ENCODE measurements around the gene PPP1R7. TPM values are rescaled to one million over a fixed set of nuclear protein-coding genes. Genes with fewer than 3 reads are reported as not detected.

Gene PPP1R7
- total and polyA plus RNA-seq, 7 donors = 44.0 to 108 (median 72.5) TPM

DNA sequence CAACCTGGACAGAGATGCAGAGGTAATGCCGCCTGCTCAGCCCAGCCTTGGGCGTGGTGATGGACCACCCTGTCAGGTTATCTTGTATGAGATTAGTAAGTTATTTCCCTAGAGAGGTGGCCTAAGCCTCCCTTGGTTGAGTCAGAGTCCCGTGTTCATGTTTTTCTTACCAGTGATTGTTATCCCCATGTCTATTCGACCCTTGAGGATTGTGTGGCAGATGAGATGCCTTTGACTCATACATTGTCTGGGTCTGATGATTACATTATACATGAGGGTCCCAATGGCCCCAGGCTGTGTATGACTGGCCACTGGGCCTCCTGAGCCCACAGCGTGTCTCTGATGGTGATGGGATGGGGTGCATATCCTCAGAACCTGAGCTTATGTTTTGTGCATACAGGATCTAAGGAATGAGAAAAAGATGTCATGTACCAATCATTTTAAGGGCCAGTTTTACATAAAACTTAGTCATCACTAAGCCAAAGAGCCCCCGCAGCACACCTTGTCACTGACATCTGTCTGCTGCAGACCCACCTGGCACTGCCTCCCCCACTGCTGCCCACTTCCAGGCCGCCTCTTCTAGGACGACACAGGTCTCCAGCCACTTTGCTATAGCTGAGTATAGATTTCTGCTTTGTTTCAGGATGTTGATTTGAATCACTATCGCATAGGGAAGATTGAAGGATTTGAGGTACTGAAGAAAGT is 7.7 kb downstream of the PPP1R7 start:
- WGBS, 3 donors = 91 to 95% (median 94%) methylated on average over 9 of the region's 9 CpGs
- no peak overlapping the region for H3K27ac ChIP-seq
- TF ChIP-seq, protein P1, sequence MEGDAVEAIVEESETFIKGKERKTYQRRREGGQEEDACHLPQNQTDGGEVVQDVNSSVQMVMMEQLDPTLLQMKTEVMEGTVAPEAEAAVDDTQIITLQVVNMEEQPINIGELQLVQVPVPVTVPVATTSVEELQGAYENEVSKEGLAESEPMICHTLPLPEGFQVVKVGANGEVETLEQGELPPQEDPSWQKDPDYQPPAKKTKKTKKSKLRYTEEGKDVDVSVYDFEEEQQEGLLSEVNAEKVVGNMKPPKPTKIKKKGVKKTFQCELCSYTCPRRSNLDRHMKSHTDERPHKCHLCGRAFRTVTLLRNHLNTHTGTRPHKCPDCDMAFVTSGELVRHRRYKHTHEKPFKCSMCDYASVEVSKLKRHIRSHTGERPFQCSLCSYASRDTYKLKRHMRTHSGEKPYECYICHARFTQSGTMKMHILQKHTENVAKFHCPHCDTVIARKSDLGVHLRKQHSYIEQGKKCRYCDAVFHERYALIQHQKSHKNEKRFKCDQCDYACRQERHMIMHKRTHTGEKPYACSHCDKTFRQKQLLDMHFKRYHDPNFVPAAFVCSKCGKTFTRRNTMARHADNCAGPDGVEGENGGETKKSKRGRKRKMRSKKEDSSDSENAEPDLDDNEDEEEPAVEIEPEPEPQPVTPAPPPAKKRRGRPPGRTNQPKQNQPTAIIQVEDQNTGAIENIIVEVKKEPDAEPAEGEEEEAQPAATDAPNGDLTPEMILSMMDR (IDR thresholded peaks at IDR 0.05) = no peak
- peaks cover 10% of the 10 kb centered on the region for H3K4me1 ChIP-seq
- DNase-seq (no peak), ATAC-seq (no peak)
- intact Hi-C loops (cut with DNase I) = no loop called here
- no peak overlapping the region for H3K4me3 ChIP-seq
- no peaks in the 10 kb centered on the region for H3K27me3 ChIP-seq (ENCODE audit: insufficient read depth in 3 of 3, low read length in 2 of 3)
- no peaks in the 10 kb centered on the region for H3K9me3 ChIP-seq
- peaks cover 4 to 63% of the 10 kb centered on the region in 2 donors for H3K36me3 ChIP-seq (ENCODE audit: insufficient read depth in 1 of 2, low read depth in 1 of 2)

DNA sequence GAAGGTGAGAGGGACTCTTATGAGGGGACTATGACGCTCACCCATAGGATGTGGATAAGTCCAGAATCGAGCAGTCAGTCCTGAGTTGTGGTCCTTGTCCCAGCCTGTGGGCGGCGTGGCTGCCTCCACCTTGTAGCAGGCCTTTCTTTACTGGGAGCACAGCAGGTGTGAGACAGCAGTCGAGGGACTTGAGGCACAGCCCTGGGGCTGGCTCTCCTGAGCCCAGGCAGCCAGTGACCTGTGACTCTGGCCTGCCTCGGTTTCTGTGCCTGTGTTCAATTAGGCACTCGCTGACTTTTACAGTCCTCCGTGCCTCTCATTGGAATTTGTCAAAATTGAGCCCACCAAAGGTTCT is 8.3 kb downstream of the PPP1R7 start:
- no peaks in the 10 kb centered on the region for H3K9me3 ChIP-seq
- no peak for ATAC-seq
- no peak for DNase-seq
- no peak overlapping the region for H3K4me3 ChIP-seq
- H3K27ac ChIP-seq = no peak overlapping the region
- no peaks in the 10 kb centered on the region for H3K27me3 ChIP-seq (ENCODE audit: insufficient read depth in 3 of 3, low read length in 2 of 3)
- peaks cover 4 to 66% of the 10 kb centered on the region in 2 donors for H3K36me3 ChIP-seq (ENCODE audit: insufficient read depth in 1 of 2, low read depth in 1 of 2)
- WGBS, 3 donors = 83 to 87% (median 86%) methylated on average over 8 of the region's 8 CpGs
- intact Hi-C loops (cut with DNase I) = no loop called here
- TF ChIP-seq, protein P1 (IDR thresholded peaks at IDR 0.05) = no peak
- H3K4me1 ChIP-seq = peaks cover 15% of the 10 kb centered on the region

DNA sequence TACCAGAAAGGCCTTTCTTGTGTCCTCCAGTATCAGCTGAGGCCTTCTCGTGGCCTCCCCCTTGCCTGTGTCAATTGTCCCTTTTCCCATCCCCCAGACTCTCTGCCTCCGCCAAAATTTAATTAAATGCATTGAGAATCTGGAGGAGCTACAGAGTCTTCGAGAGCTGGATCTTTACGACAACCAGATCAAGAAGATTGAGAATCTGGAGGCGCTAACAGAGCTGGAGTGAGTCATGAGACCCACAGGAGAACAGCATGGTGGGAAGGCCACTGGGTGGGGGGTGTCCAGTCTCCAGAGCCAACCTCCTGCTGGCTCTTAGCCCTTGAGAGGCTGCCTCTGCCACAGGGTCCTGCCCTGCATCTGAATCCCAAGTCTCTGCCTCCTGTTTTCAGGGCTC is 8.8 kb downstream of the PPP1R7 start:
- TF ChIP-seq, protein P1 (IDR thresholded peaks at IDR 0.05) = no peak
- intact Hi-C loops (cut with DNase I) = no loop called here
- WGBS, 3 donors = 96 to 98% (median 97%) methylated on average over 5 of the region's 5 CpGs

DNA sequence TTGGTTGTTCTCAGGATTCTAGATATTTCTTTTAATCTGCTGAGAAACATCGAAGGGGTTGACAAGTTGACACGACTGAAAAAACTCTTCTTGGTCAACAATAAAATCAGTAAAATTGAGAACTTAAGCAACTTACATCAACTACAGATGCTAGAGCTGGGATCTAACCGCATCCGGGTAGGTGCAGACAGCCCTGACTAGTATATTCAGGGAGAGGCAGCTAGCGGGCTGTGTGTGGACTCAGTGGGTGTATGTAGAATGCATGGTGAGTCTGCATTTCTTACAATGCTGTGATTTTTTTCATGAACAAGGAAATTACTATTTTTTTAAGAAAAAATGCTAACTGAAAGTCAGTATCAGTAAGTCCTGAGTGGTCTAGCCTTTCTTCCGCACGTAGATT is 10.1 kb downstream of the PPP1R7 start:
- H3K4me1 ChIP-seq = peaks cover 16% of the 10 kb centered on the region
- 93 to 96% (median 95%) methylated on average over 7 of the region's 7 CpGs for WGBS, 3 donors
- DNase-seq (no peak), ATAC-seq (no peak)
- peaks cover 4 to 68% of the 10 kb centered on the region in 2 donors for H3K36me3 ChIP-seq (ENCODE audit: insufficient read depth in 1 of 2, low read depth in 1 of 2)
- intact Hi-C loops (cut with DNase I) = no loop called here
- H3K27ac ChIP-seq = no peak overlapping the region
- no peak overlapping the region for H3K4me3 ChIP-seq
- TF ChIP-seq, protein P1 (IDR thresholded peaks at IDR 0.05) = no peak
- H3K27me3 ChIP-seq (ENCODE audit: insufficient read depth in 3 of 3, low read length in 2 of 3) = no peaks in the 10 kb centered on the region
- H3K9me3 ChIP-seq = no peaks in the 10 kb centered on the region

More for the DNA sequence above, 8.8 kb downstream of the PPP1R7 start:
- Histone ChIP-seq H3K27me3 (ENCODE audit: insufficient read depth in 3 of 3, low read length in 2 of 3) (no peaks in the 10 kb centered on the region), H3K4me1 (peaks cover 16% of the 10 kb centered on the region), H3K4me3 (no peak overlapping the region), H3K36me3 (ENCODE audit: insufficient read depth in 1 of 2, low read depth in 1 of 2) (peaks cover 4 to 68% of the 10 kb centered on the region in 2 donors), H3K9me3 (no peaks in the 10 kb centered on the region), H3K27ac (no peak overlapping the region)
- no peak for ATAC-seq
- peak in 1 of 2 donors; percentile 23 for DNase-seq

All from psoas muscle (tissue), 8 donors.